ENCODE measurements around the gene SPI1.

The SPI1 gene

DNA sequence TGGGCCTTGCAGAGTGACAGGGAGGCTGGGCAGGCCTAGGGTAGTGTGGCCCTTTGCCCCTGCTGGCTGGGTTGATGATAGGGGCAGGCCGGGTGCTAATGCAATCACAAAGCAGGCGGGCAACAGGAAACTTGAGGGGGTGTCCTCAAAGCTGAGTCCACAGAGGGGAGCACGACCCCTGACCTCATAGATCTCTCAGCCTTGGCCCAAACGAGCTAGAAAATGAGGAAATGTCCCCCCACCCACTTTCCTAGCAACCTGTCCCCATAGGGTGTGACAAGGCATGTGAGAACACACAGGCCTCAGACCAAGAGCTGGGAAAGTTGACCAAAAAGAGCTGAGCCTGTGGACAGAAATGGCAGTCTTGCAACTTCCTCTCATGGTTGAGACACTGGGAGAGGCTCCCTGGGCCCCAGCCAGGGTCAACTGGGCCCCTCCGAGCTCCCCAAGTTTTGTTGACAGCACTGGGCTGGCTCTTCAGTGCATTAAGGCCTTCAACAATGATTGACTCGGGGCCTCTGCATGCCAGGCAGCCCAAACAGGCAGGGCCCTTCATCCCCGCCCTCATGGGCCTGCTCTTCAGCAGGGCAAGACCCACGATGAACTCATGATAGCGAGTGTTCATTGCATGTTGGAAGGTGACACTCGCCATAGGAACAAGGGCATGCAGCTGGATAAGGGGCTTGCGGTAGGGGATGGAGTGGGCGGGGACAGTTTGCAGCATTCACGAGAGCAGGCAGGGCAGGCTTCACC is 9.8 kb upstream of the SPI1 start:
- peak; percentile 43 for DNase-seq

DNA sequence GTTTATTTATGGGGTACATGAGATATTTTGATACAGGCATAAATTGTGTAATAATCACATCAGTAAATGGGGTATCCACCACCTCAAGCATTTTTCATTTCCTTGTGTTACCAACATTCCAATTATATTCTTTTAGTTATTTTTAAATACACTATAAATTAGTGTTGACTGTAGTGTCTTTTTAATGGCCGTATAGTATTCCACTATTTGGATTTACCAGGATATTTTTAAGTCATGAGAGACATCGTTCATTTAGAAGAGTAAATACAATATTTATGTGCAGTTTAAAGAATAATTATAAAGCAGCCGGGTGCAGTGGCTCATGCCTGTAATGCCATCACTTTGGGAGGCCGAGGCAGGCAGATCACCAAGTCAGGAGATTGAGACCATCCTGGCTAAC is 6.2 kb upstream of the SPI1 start:
- DNase-seq: no peak

- DNase-seq: no peak
These were observed 4.7 kb upstream of the SPI1 start for GRCh38 chr11:47383071-47383470.

- no peak for DNase-seq
These were observed 1.7 kb upstream of the SPI1 start for GRCh38 chr11:47380078-47380477.

GRCh38 chr11:47379317-47379716 is 970 bp upstream of the SPI1 start:
- DNase-seq: no peak

DNA sequence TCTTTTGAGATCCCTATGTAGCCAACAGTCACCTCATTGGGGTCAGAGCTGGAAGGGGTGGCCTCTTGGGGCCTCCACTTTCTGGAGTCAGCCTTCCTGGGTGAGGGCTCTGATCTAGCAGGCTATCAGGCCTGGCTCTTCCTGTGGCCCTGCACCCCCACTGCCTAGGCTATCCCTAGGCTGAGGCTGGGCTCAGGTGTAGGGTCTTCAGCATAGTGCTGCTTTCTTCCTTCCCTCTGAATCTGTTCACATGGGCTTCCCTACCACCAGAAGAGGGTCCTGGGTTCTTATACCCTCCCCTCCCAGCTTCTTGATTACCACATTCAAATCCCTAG is 456 bp upstream of the SPI1 start:
- DNase-seq: no peak

DNA sequence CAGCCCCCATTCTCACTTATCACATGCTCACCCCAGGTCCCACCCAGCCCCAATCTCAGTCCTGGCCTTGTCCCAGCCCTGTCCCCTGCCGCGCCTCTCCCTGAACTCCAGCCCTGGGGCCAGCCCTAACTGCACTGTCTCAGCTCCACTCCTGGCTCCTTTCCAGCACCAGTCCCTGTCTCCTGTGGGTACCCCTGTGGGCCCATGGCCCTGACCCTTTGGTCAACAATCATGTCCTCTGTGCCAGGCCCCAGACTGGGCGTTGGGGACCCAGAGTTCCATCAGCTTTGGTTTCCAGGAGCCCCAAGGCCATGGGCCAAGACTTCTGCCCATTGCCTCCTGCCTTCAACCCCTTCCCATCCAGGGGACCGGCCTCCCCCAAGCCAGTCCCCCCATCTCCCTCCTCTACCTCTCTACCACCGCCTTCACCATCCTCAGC is 757 bp downstream of the SPI1 start:
- no peak for DNase-seq

DNA sequence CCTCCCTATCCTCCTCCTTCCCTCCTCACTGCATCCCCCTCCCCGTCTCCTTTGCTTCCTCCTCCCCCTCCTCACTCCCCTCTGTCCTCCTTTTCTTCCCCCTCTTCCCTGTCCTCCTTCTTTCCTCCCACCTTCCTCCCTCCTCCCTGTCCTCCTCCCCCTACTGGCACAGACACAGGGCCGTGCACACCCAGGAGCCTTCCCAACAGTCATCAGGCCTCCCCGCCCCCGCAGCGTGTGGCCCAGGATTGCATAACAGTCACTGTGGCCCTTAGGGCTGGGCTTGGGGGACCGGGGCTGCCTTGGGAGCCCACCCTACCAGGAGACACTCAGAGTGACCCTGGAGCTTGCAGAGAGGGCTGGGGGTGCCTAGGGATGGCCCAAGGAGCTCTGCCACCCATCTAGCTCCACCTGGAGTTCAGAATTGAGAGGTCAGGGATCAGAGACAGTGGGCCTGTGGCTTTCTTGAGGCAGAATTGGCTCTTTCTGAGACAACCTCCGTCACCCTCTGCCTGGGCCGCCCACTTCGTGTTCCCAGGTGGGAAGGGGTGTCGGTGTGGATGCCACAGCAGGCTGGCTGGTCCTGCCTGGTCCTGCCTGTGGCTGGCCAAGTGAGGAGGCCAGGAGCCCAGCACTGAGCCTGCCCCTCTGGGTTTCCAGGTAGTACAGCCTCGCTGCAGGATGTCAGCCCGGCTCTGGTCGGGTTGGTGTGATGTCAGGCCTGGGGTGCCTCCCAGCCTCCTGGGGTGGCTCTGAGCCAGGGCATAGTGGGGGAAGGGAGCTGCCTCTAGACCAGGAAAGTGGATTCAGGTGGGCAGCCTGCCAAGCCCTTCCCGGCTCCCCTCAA is 1.6 kb downstream of the SPI1 start:
- peak; percentile 45 for DNase-seq

- DNase-seq: no peak
These were observed 2.2 kb downstream of the SPI1 start for GRCh38 chr11:47376107-47376524.

DNA sequence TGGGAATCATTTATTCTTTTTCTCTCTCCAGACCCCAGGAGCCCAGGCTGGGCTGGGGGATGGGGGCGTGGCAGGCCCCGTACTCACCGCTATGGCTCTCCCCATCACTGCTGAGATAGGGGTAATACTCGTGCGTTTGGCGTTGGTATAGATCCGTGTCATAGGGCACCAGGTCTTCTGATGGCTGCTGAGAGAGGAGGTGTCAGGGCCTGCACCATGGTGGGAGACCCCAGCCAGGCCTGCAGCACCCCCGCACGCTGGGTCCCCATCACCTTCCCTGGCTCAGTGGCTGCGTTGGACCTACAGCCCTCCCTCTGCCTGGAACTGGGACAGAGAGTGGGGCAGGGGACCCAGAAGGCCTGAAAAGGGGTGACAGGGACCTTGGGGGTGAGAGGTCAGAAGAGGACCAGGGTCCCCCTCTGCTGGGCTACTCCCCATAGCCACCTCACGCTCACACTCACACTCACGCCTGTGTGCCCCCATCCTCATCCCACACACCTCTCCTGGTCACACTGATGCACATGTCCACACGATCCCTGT is 2.7 kb downstream of the SPI1 start:
- DNase-seq: no peak

DNA sequence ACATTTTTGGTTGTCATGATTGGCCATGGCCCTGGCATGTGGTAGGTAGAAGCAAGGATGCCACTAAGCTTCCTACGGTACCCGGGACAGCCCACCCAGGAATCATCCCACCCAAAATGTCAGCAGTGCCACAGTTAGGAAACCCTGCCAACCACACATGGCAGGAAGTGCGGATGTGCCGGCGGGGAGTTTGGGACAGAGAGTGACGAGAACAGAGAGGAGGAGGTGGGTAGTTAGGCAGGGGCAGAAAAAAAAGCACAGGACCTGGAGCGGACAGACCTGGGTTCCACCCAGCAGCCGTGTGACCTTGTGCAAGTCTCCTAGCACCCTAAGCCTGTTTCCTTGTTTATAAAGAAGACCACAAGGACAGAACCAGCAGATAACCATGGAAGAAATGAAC is 3.3 kb downstream of the SPI1 start:
- no peak for DNase-seq

DNA sequence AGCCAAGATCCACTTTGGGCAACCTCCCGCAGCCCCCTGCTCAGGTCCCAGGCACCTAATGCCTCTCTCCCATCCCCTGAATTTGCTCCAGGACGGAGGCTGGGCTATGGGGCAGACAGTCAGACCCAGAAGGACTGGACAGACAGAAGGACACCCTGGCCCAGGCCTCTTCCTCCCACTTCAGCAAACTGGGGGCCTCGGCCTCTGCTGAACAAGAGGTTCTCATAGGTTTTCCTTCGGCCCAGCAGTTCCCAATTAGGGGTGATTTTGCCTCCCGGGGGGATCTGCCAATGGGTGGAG is 3.7 kb downstream of the SPI1 start:
- no peak for DNase-seq

DNA sequence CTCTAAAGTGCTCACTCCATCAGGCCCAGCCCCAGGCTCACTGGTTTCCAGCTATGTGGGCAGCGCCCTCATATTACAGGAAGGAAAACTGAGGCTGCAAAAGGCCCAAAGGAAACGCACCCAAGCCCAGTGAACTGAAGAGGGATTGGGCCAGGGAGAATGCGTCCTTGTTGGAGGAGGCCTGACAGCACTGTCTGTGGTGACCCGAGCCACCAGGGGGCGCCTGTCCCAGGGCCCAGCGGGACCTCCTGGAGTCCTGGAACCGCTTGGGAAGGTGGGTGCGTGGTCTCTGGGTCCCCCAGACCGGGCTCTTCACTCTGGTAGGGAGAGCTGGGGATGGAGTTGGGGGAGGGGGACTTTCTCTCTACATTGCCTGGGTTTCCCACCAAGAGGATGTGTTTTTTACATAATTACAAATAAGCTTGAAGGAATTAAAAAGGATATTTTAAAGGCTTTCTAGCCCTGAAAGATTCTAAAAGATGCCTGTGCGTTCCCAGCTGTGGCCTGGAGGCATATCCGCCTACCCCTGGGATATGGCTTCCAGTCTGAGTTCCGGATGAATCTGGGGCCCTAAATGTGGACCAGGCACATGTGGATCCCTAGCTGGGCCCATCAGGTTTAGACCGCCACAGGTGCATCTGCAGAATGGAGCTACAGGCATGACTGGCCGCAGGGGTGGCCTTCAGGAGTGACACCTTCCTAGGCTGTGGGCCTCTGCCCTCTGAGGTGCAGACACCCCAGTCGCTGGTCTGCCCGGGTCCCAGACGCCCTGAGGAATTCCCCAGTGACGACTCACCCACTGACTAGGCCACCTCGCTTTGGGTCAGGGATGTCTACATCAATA is 4.2 kb downstream of the SPI1 start:
- DNase-seq: peak; percentile 76

GRCh38 chr11:47372422-47372821 is 5.9 kb downstream of the SPI1 start:
- no peak for DNase-seq

DNA sequence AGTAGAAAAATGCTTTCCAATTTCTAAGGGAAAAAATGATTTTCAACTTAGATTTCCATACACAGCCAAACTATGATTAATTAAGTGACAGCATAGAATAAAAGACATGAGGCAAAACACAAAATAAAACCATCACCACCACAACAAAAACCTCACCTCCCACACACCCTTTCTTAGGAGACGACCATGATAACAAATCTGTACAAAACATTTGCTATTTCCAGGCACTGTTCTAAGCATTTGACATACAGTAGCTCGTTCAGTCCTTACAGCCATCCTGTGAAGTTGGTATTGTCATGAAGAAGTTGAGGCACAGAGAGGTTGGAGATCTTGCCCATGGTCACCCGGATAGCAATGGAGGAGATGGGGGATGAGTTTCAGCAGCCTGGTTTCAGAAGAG is 8.7 kb downstream of the SPI1 start:
- no peak for DNase-seq

DNA sequence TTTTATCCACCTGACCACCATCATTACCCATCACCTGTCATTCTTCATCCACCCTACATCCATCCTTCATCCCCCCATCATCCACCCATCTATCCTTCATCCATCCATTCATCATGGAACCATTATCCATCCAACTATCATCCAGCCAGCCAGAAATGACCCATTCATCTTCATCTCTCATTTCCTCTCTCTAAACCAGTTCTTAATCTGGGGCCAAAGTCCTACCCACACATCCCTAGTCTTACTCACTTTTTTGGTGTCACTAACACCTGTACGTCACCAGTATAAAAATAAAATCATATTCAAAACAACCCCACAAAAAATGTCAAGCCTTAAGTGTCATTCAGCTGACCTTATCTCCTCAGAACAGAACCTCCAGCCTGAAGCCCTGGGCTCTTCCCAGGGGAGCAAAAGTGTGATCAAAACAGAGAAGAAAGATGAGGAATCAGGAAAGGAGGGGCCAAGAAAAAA is 12.3 kb downstream of the SPI1 start:
- no peak for DNase-seq

GRCh38 chr11:47361419-47361818 is 16.9 kb downstream of the SPI1 start:
- no peak for DNase-seq

- no peak for DNase-seq
These were observed 18.0 kb downstream of the SPI1 start for GRCh38 chr11:47360341-47360740.

GRCh38 chr11:47359586-47359985 is 18.8 kb downstream of the SPI1 start:
- peak; percentile 34 for DNase-seq

DNA sequence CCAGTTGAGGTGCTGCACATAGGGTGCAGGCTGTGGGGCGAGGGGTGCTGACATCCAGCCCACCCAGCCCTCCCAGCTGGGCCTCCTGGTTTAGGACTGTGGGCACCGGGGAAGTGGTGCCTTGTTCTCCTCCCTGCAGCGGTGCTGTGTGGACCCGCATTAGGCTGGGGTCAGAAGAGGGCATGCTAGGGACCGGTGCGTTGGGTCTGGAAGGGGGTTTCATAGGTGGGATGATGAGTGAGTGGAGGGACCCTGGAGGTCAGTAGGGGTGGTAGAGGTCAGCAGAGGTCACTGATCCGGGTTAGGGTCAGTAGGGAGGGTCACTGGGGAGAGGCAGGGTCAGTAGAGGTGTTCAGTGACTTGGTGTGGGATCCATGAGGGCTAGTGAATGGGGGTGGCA is 19.2 kb downstream of the SPI1 start:
- no peak for DNase-seq

DNA sequence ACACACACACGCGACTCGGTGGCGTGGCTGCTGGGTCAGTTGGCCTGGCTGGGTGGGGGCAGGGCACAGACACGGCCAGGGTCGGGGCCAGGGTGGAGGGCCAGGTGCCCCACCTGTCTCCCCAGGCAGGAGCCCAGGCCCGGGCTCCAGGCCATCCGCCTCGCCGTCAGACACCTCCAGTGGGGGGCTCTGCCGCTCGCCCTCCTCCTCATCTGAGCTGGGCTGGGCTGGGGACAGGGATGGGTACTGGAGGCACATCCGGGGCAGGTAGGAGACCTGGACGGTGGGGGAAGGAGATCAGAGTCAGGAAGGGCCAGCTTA is 19.7 kb downstream of the SPI1 start:
- DNase-seq: no peak

DNA sequence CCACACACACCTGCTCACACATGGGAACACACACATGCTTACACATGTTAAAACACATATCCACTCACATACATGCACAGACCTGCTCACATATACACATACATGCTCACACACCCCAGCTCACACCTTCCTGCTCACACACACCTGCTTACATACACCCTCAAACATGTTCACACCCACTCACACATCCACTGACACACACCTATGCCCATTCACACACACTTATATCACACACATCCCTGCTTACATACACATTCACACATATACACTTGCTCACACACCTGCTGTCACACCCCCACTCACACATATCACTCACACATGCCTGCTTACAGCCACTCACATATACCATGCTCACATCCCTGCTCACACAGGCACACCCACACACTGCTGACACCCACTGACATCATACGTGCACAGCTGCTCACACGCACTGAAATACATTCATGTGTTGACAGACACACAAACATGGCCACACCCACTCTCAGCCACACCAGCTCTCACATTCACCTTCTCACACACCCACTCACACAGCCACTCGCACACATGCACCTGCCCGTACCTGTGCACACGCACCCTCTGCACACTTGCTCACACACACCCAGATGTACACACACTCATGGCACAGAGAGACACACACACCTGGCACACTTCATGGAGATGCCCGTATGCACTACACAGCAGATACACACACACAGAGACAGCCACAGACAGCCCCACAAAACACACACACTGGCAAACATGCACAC is 20.2 kb downstream of the SPI1 start:
- no peak for DNase-seq

- DNase-seq: no peak
These were observed 21.4 kb downstream of the SPI1 start for GRCh38 chr11:47356998-47357329.

Data from CD4-positive, alpha-beta T cell treated with Interferon gamma for 1 hour (primary cell).